HG03378 (cell line): ENCODE results near the gene TSPAN17.
A peak's percentile ranks its signal among the peaks of the same experiment; 100 is the strongest.
"Not testable (repeated sequence)": the region's sequence is repeated elsewhere in the genome, so short reads cannot be mapped to it uniquely, and the experiment has no call there.

Experiments
- ATAC-seq: cut with Tn5 transposase; IDR thresholded peaks from one replicate; pipeline ENCODE4 v1.9.1; 2021; ENCODE audit warnings: mild to moderate bottlenecking, moderate library complexity; ENCODE audit not compliant: unreplicated experiment

The TSPAN17 gene, protein sequence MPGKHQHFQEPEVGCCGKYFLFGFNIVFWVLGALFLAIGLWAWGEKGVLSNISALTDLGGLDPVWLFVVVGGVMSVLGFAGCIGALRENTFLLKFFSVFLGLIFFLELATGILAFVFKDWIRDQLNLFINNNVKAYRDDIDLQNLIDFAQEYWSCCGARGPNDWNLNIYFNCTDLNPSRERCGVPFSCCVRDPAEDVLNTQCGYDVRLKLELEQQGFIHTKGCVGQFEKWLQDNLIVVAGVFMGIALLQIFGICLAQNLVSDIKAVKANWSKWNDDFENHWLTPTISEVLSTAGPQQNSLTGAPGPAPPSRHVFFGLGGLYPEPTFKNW

DNA sequence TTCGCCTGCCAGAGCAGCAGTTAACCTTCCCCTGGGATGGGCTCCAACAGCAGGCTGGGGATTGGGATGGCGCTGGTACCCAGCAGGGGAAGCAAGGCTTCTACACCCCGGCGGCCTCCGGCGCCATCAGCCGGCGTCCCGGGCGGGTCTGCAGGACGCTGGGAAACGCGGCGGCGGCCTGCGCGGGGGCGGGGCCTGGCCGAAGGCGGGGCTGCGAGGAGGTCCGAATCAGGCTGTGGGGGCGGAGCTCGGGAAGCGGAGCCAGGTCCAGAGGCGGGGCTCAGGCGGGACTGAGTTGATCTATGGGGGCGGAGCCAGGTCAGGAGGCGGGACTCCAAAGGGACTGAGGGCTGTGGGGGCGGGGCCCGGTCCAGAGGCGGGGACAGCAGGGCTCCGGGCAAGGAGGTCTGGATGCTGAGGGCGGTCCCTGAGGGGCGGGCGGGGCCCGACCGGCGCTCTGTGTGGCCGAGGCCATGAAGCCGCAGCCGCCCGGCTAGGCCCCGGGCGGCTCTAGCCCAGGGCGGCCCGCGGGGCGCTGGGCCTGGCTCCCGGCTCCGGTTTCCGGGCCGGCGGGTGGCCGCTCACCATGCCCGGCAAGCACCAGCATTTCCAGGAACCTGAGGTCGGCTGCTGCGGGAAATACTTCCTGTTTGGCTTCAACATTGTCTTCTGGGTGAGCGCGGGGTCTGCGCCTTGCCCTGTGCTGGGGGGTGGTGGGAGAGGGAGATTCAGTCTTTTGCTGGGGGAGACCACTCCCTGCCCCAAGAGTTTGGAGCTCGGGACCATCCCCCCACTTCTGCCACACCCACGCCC is at the start of gene TSPAN17:
TSPAN17 (plus strand) TSS at position 455 of the 813 bp plus-strand sequence; CDS start at position 587, 132 bp downstream.
- peak; percentile 84 for ATAC-seq

- not testable (repeated sequence) for ATAC-seq
Observed at GRCh38 chr5:176599749-176600430, 47.4 kb upstream of the TSPAN17 start.

DNA sequence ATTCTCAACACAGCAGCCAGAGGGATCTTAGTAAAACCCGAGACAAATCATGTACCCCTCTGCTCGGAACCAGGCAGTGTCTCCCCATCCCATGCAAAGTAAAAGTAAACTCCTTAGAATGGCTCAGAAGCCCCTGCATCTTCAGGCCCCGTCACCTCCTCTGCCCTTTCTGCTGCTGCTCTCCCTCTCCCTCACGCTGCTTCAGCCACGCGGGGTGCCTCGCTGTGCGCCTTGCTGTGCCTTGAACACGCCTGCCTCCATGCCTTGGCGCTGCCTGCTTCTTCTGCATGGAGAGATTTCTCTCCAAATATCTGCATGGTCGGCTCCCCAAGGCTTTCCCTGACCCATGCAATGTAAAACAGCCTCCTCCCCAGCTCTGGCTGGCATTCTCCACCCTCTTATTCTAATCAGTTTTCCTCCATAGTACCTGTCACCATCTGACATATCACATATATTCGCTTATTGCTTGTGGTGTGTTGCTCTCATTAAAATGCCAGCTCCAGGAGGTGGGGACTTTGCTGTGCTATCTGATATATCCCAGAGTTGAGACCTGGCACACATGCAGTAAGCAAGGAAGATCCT is 45.3 kb upstream of the TSPAN17 start:
- no peak for ATAC-seq

DNA sequence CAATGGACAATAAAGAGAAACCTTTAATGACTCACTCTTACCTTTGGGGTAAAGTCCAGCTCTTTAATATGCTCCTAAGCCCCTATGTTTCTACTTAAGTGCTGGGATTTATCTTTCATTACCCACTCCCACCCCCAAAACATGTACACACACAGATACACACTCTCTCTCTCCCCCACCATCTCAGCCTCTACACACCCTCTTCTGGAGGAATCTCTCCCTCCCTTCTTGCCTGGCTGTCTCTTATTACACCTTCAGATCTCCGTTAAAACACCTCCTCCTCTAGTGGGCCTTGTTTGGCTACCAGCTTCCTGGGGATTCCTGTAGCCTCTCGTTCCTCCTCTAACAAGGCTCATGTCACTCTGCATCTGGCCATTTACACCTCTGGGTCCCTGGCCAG is 44.2 kb upstream of the TSPAN17 start:
- no peak for ATAC-seq

GRCh38 chr5:176606032-176606431 is 41.3 kb upstream of the TSPAN17 start:
- no peak for ATAC-seq

DNA sequence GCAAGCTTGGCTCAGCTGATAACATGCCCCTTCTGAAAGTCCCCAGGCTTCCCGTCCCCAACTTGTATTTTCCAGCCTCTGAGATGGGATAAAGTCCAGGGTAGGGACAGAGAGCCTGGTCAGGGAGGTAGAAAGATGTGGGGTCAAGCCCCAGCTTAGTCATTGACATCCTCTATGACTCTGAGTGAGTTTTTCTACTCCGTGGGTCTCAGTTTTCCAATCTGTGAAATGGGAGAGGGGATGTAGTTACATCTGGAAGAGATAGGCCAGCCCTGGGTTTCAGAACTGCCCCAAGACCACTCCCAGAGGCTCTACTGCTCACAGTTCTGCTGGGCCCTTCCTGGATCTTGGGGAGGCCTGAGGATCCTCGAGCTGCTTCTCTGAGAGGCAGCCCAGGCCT is 40.4 kb upstream of the TSPAN17 start:
- no peak for ATAC-seq

GRCh38 chr5:176608142-176608705 is 39.1 kb upstream of the TSPAN17 start:
- ATAC-seq = no peak

DNA sequence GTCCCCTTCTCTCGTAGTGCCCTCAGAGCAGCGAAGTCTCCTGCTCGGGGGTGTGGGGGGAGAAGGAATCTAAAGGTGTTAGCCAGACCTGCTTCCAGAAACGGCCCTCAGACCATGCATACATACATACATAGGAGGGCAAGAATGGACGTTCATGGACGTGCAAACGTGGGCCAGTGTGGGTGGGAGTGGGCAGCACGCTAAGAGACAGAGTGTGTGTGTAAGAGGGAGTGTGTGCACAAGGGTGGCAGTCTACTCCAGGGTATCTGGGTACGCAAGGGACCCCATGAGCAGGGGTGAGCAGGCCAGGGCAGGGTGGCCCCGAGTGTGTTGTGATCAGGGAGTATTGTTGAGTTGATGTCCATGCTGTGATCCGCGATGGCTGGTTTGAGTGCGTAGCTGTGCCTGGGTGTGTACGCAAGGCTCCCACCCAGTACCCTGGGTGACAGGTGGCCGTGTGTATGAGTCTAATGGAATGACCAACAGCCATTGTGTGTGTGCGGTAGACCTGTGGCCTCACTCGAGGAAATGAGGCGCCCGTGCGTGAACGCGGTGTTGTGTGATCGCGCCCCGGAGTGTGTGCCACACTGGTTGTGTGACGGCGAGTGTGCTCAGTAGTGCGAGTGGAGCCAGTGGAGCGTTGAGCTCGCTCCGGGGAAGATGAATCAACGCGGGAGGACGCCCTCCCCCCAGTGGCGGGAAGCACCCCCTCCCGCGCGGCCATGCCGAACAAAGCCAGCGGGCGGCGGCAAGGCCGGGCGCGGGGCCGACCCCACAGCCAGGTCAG is 38.2 kb upstream of the TSPAN17 start:
- no peak for ATAC-seq

DNA sequence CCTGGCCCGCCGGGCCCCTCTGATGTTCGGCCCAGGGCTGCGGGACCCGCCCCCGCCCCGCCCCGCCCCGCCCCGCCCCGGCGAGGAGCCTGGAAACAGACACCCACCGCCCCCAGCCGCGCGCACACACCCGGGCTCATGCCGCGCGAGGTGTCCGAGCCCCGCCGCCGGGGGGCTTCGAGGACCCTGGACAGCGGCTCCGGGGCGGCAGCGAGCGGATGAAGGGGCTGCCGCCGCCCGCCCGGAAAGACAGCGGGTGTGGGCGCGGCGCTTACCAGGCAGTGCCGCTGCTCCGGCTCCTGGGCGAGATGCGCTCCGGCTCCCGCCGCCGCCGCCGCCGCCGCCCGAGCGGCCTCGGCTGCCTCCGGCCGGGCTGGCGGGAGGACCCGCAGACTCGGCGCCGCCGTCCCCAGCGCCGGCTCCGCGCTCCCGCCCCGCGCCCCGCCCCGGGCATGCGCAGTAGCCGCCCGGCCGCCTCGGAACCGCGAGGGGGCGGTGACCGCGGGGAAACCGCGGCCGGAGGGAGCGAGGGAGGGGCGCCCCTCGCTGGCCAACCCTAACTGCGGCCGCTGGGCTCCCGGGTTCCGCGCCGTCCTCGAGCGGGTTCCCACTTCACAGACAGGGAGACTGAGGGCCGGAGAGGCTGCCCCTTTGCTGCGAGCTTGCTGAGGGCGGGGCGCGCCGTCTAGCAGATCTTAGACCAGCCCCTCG is 37.4 kb upstream of the TSPAN17 start, which contains the start of gene GPRIN1:
GPRIN1 (minus strand) TSS at position 433 of the 711 bp plus-strand sequence. CDS start 10,322 bp downstream, outside the sequence.
- no peak for ATAC-seq

GRCh38 chr5:176610435-176610773 is 36.9 kb upstream of the TSPAN17 start:
- ATAC-seq = no peak

DNA sequence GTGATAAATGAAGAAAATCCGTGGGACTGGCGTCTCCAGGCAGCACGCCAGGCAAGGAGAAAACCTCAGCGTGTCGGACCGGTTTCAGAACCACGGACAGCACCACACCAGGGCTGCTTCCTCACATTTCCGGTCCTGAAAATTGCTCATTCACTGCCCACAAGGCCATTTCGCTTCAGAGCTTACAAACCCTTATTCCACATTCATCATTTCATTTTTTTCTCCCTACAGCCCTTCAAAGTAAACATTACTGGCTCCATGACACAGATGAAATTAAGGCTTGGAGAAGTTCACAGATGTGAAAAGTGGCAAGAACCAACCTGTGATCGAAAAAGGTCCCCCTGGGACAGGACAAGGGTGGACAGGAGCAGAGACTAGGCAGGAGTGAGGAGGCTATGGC is 35.8 kb upstream of the TSPAN17 start:
- no peak for ATAC-seq

- no peak for ATAC-seq
Observed at GRCh38 chr5:176612008-176612407, 35.3 kb upstream of the TSPAN17 start.

- ATAC-seq = no peak
Observed at GRCh38 chr5:176612855-176613254, 34.4 kb upstream of the TSPAN17 start.

- ATAC-seq = no peak
Observed at GRCh38 chr5:176614805-176615478, 32.3 kb upstream of the TSPAN17 start.

GRCh38 chr5:176616511-176616910 is 30.8 kb upstream of the TSPAN17 start:
- ATAC-seq = no peak

DNA sequence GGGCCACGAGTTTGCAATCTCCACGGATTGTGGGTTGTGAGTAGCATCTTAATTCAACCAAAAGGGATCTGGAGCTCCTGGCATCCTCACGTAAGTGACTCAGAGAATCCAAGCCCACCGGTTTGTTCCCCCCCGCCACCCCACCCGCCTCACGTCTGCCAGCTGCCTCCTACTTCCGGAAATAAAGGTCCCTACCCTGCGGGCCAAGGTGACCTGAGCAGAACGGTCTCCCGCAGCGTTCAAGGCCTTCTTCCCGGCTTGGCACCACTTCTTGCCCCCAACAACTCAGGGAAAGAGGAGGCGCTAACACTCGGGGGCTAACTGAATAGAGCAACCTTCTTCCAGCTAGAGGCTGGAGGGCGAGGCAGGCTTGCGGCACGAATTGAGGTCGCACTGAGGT is 28.5 kb upstream of the TSPAN17 start:
- ATAC-seq = no peak

- ATAC-seq = no peak
Observed at GRCh38 chr5:176619203-176619568, 28.1 kb upstream of the TSPAN17 start.

DNA sequence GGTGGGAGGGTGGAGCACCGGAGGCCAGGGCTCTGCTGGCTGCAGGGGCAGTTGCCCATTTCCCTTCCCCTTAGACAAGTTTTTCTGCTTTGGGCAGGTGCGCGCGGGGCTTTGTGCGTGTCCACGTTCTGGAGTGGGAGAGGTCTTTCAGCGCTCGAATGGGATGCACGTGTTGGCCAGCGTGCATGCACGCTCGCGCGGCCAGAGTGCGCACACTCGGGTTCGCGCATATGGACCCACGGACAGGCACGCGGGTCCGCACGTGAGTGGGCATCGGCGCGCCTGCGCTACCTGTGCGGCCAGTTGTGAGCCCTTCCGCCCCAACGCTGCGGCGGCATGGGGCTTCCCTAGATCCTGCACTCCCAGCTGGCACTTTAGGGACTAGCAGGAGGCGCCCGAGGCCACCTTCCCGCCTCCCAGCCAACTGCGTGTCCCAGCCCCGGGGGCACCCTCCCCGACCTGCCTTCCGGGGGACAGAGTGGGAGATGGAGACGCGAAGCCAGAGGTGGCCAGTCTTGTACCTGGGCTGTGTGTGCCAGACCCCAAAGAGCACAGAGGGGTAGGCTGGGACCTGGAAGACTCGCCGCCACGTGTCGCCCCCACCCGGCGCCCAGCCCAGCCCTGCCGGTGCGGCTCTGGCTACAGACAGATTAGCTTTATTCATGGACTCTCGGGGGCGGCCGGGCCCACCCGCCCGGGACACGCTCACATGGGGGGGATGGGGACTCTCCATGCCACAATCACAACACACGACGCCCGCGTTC is 27.5 kb upstream of the TSPAN17 start:
- ATAC-seq = no peak
